ENCODE data around the gene SEC24C.
"Not testable (repeated sequence)": the region's sequence is repeated elsewhere in the genome, so short reads cannot be mapped to it uniquely, and the experiment has no call there.

Gene SEC24C

GRCh38 chr10:73732426-73732825, 11.7 kb upstream of the SEC24C start:
- no peak for DNase-seq (ENCODE audit: low read depth in 2 of 2)

- DNase-seq (ENCODE audit: low read depth in 2 of 2), result no peak
Measured at GRCh38 chr10:73732931-73733623, 11.1 kb upstream of the SEC24C start.

GRCh38 chr10:73734028-73734720, 10.0 kb upstream of the SEC24C start:
- no peak for DNase-seq (ENCODE audit: low read depth in 2 of 2)

- DNase-seq (ENCODE audit: low read depth in 2 of 2), result no peak
Measured at GRCh38 chr10:73734796-73735305, 9.3 kb upstream of the SEC24C start.

- DNase-seq (ENCODE audit: low read depth in 2 of 2), result not testable (repeated sequence)
Measured at GRCh38 chr10:73740501-73741254, 3.5 kb upstream of the SEC24C start.

GRCh38 chr10:73742454-73742734, 1.8 kb upstream of the SEC24C start:
- no peak for DNase-seq (ENCODE audit: low read depth in 2 of 2)

- no peak for DNase-seq (ENCODE audit: low read depth in 2 of 2)
Measured at GRCh38 chr10:73743327-73743904, 756 bp upstream of the SEC24C start.

- DNase-seq (ENCODE audit: low read depth in 2 of 2), result peak in 1 of 2 donors; percentile 16
Measured at GRCh38 chr10:73744664-73744975, 448 bp downstream of the SEC24C start.

GRCh38 chr10:73746721-73747120, 2.5 kb downstream of the SEC24C start:
- no peak for DNase-seq (ENCODE audit: low read depth in 2 of 2)

GRCh38 chr10:73750819-73751218, 6.6 kb downstream of the SEC24C start:
- no peak for DNase-seq (ENCODE audit: low read depth in 2 of 2)

GRCh38 chr10:73756183-73756582, 12.0 kb downstream of the SEC24C start:
- no peak for DNase-seq (ENCODE audit: low read depth in 2 of 2)

- DNase-seq (ENCODE audit: low read depth in 2 of 2), result no peak
Measured at GRCh38 chr10:73758704-73759511, 14.7 kb downstream of the SEC24C start.

GRCh38 chr10:73759512-73760115, 15.4 kb downstream of the SEC24C start:
- DNase-seq (ENCODE audit: low read depth in 2 of 2), result no peak

- DNase-seq (ENCODE audit: low read depth in 2 of 2), result no peak
Measured at GRCh38 chr10:73761781-73762180, 17.6 kb downstream of the SEC24C start.

GRCh38 chr10:73762915-73763314, 18.7 kb downstream of the SEC24C start:
- DNase-seq (ENCODE audit: low read depth in 2 of 2), result no peak

GRCh38 chr10:73763343-73763742, 19.2 kb downstream of the SEC24C start:
- no peak for DNase-seq (ENCODE audit: low read depth in 2 of 2)

- no peak for DNase-seq (ENCODE audit: low read depth in 2 of 2)
Measured at GRCh38 chr10:73765066-73765465, 20.9 kb downstream of the SEC24C start.

GRCh38 chr10:73768881-73769280, 24.7 kb downstream of the SEC24C start:
- DNase-seq (ENCODE audit: low read depth in 2 of 2), result peak in 1 of 2 donors; percentile 37

GRCh38 chr10:73769396-73769795, 25.2 kb downstream of the SEC24C start:
- DNase-seq (ENCODE audit: low read depth in 2 of 2), result no peak

GRCh38 chr10:73771722-73772280, 27.6 kb downstream of the SEC24C start:
- peak; percentile 50 to 68 for DNase-seq (ENCODE audit: low read depth in 2 of 2)
